GM18520 (cell line): ENCODE results near the gene MAGEA4.
"Not testable (repeated sequence)": the region's sequence is repeated elsewhere in the genome, so short reads cannot be mapped to it uniquely, and the experiment has no call there.

Experiments
- ATAC-seq: cut with Tn5 transposase; IDR thresholded peaks from one replicate; pipeline ENCODE4 v1.9.1; 2021; ENCODE audit not compliant: unreplicated experiment

Gene MAGEA4

DNA sequence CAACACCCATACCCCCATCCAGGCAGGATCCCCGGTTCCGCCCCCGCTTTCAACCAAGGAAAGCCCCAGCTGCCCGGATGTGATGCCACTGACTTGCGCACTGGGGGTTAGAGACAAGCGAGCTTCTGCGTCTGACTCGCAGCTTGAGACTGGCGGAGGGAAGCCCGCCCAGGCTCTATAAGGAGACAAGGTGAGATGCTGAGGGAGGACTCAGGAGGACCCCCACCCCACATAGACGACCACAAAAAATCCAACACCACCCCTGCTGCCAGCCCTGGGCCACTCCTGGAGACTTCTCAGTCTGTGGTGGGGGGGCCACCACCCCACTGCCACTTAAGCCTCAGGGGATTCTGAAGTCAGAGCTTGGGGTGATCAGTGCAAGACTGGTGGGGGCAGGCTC, at the start of gene MAGEA4:
MAGEA4 (plus strand) TSS at position 110 of the 400 bp plus-strand sequence. CDS start 10,776 bp downstream, outside the sequence.
- no peak for ATAC-seq

GRCh38 chrX:151870602-151871001, 42.1 kb upstream of the MAGEA4 start:
- ATAC-seq = no peak

DNA sequence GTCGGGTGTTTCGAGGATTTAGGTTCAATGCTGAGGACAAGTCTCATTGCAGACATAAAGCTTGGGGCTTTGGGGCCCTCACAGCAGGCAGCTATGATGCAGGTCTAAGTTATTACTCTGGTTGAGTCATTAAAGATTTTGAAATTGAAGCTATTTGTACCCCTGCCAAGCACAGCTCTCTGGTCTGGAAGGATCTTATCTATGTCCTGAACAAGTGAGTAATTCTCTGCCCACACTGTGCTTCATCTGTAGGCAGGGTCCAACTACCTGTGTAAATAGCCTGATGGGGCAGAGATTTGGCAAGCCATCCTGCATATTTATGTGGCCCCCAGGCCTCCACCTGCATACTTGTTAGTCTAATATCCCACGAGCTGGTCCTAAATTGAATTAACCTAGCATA, 41.4 kb upstream of the MAGEA4 start:
- ATAC-seq = no peak

DNA sequence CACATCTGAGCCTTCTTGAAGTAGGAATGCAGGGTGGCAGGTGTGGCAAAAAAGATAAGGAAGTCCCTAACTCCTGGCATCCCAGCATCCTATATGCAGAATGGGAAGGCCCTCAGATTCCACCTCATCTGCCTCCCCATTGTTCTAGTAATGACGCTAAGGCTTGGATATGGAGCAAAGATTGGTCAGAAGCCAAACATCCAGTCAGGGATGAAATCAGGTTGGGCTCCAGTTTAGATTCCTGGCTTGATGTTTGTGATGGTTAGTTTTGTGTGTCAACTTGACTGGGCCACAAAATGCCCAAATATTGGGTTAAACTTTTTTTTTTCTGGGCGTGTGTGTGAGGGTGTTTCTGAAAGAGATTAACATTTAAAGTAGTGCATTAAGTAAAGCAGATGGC, 39.6 kb upstream of the MAGEA4 start:
- ATAC-seq = no peak

DNA sequence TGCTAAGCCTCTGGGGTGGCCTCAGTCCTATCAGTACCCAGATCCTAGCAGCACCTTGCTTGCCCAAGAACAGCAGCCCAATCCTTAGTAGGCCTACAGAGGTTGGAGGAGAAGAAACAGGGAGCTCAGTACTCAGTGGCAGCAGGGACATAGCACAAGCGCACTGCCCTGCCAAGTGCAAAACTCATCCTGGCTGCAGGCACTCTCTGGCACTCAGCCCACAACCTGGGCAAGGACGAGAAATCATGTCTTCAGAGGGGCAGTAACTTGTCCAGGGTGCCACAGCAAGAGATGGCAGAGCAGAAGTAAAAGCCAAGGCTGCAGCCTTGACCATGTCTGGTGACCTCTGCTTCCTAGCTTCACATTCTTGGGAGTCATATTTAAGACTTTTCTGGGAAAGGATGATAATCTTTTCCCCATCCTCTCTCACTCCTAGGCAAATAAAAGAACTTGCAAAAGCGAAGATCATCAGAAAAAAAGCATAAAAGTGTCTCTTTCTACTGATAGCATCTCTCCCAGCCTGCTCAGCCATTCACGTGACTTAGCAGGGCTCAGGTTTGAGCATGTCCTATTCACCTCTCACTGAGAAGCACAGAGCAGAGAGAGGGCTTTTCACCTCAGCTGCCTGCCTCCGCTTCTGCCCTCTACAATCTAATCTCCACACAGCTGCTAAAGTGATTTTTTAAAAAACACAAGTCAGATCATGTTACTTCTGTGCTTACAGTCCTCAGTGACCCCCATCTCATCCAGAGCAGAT, 37.2 kb upstream of the MAGEA4 start:
- no peak for ATAC-seq

DNA sequence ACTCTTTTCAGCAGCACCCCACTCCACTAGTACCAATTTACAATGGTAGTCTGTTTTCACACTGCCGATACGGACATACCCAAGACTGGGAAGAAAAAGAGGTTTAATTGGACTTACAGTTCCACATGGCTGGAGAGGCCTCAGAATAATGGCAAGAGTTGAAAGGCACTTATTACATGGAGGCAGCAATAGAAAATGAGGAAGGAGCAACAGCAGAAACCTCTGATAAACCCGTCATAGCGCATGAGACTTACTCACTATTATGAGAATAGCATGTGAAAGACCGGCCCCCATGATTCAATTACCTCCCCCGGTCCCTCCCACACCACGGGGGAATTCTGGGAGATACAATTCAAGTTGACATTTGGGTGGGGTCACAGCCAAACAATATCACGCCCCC, 34.1 kb upstream of the MAGEA4 start:
- ATAC-seq = no peak

DNA sequence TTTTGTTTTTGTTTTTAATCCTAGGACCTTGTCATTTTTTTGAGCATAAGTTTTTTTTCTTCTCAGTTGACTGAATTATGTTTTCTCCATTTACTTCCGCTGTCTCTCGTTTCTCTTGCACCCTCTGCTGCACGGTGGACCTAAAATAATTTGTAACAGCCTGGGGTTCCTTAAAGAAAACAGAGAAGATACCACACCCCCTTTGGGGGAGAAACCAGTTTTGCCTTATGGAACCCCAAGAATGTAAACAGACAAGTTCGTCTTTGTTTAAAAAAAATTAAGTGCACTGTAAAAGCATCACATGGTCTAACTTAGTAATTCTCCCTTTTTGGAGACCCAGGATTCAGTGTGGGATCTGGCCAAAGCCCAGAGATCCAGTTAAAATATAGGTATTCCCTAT, 32.8 kb upstream of the MAGEA4 start:
- no peak for ATAC-seq

DNA sequence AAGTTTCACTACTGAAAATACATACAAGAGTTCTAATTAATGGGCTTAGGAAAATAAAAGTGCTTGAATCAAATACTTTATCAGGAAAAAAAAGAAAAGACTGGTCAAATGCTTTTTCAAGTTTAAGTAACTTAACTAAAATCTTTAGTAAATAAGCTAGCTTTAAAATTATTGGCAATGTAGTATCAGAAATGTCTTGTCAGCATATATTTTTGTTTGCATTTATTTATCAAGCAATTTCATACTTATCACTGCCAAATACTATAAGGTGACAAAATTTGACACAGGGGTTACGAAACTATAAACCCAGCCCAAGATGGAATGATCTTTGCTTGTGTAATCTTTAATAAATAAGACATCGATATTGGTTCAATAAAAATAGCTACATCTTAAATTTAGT, 31.8 kb upstream of the MAGEA4 start:
- ATAC-seq = no peak

GRCh38 chrX:151889421-151889820, 23.3 kb upstream of the MAGEA4 start:
- no peak for ATAC-seq

DNA sequence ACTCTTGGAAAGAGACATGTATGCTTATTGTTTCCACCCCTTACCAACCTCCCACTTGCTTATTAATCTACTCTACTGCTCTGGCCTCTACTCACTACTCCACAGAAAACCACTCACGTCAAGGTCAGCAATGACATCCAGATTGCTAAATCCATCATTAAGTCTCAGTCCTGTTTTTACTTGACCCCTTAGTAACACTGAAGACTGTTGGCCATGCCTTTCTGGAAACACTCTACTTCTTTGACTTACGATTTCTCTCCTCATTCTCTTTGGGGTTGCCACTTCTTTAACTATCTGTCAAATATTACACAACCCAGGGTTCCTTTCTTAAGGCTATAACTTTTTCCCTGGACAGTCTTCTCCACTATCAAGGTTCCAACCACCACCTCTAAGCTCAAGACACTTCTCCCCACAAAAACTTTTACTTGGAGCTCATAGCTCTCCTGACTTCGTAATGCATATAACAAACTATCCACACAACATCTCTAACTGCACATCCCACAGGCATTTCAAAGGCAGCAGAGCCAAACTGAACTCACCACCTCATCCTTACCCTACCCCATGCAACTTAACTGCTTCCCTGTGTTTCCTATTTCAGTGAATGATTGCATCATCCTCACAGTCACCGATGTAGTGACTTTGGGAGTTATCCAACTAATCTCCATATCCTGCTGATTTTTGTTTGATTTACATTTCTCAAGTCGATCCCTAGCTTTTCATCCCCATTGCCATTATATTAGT, 15.8 kb upstream of the MAGEA4 start:
- no peak for ATAC-seq

GRCh38 chrX:151899622-151900021, 13.1 kb upstream of the MAGEA4 start:
- no peak for ATAC-seq

DNA sequence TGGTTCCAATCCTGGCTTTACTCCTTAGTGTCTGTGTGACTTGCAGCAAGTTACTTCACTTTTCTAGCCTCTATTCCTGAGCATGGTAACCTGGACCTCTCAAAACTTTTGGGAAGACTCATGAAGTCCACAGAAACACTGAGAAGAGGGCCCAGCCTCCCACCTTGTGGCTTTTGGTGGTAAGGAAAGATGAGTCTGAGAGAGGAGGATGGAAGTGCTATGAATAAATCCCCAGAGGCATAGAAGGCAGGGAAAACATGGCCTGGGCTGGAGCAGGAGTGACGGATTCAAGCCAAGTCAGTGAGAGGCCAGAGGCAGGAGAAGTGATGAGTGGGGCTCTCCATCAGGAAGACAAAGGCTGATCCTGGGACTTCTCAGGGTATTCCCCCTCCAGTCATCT, 10.9 kb upstream of the MAGEA4 start:
- no peak for ATAC-seq

DNA sequence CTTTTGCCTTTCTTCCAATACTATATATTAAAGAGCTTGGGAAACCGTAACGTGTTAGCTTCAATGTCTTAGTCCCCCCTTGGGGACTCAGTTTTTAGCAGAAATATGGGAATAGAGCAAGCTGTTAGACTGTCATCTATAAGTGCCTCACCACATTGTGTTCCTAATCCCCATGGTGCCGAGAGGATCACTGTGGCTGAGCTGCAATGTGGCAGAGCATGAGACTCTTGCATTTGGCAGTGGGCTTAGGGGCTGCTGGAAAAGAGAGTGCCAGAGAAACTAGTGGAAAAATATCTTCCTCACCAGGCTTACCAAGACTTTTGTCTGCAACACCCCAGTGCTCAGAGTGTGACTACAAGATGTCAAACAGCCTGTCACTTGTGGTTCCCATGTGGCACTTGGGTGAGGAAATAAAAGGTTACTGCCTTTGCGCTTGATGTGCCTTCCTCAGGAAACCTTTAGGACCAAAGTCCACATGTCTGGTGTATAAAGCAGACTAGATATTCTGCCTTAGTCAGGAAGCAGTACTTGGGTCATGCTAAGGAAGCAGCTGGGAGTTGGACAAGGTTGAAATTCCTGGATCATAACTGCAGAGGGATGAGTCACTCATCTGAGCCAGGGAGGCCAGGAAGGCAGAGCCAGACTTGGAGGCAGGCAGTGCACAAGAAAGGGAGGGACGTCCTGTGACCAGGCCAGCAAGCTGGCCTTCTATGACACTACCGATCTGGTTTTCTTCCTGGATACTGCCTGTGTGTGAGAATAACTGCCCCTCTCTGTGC, 9.7 kb upstream of the MAGEA4 start:
- ATAC-seq = no peak

GRCh38 chrX:151904989-151905388, 7.7 kb upstream of the MAGEA4 start:
- ATAC-seq = no peak

- no peak for ATAC-seq
These were observed 468 bp upstream of the MAGEA4 start for GRCh38 chrX:151912221-151912620.

DNA sequence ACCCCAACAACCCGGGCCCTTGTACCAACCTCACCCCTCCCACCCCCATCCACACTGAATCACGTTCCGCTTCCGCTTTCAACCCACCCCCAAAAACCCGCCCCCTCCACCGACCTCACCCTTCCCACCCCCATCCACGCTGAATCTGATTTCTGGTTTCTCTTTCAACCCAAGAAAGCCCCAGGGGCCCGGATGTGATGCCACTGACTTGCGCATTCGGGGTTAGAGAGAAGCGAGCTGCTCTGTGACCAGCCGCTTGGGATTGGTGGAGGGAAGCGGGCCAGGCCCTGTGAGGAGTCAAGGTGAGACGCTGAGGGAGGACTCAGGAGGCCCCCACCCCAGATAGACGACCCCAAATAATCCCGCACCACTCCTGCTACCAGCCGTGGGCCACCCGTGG, 6.0 kb downstream of the MAGEA4 start:
- not testable (repeated sequence) for ATAC-seq

DNA sequence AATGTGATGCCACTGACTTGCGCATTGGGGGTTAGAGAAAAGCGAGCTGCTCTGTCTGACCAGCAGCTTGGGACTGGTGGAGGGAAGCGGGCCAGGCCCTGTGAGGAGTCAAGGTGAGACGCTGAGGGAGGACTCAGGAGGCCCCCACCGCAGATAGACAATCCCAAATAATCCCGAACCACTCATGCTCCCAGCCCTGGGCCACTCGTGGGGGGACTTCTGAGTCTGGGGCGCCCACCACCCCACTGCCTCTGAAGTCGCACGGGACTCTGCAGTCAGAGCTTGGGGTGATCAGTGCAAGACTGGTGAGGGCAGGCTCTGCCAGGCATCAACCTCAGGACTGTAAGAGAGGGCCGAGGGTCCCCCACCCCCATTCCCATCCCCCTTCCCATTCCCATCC, 6.9 kb downstream of the MAGEA4 start:
- no peak for ATAC-seq

DNA sequence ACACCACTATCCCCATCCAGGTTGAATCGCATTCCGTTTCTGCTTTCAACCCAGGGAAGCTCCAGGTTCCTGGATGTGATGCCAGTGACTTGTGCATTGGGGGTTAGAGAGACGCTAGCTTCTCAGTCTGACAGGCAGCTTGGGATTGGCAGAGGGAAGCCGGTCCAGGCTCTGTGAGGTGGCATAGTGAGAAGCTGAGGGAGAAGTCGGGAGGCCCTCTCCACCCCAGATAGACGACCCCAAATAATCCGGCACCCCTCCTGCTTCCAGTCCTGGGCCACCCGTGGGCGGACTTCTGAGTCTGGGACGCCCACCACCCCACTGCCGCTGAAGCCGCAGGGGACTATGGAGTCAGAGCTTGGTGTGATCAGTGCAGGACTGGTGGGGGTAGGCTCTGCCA, 7.4 kb downstream of the MAGEA4 start:
- ATAC-seq = no peak

DNA sequence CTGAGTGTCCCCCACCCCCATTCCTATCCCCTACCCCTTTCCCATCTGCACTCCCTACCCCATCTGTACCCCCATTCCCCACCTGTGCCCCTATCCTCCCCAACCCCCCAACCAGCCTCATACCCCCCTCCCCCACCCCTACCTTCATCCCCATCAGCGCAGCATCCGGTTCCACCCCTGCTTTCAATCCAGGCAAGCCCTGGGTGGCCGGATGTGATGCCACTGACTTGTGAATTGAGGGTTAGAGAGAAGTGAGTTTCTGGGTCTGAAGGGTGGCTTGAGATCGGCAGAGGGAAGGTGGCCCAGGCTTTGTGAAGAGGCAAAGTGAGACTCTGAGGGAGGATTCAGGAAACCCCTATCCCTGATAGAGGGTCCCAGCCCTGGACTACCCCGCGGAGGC, 7.8 kb downstream of the MAGEA4 start:
- no peak for ATAC-seq

- no peak for ATAC-seq
These were observed 8.6 kb downstream of the MAGEA4 start for GRCh38 chrX:151921292-151921691.

GRCh38 chrX:151921866-151922265, 9.2 kb downstream of the MAGEA4 start:
- ATAC-seq = no peak

- ATAC-seq = no peak
These were observed 10.0 kb downstream of the MAGEA4 start for GRCh38 chrX:151922692-151923091.
